SH-SY5Y (cell line): ENCODE measurements around the gene PDXP.

Experiments used
- GATA2 ChIP-seq: IDR thresholded peaks from 2 replicates; pipeline ENCODE4 v1.6.1; 2011; ENCODE audit warnings: mild to moderate bottlenecking, low read depth, low read length
- GATA3 ChIP-seq: IDR thresholded peaks from 2 replicates; pipeline ENCODE4 v1.6.1; 2011; ENCODE audit warnings: low read depth, mild to moderate bottlenecking, low read length, moderate library complexity

DNA sequence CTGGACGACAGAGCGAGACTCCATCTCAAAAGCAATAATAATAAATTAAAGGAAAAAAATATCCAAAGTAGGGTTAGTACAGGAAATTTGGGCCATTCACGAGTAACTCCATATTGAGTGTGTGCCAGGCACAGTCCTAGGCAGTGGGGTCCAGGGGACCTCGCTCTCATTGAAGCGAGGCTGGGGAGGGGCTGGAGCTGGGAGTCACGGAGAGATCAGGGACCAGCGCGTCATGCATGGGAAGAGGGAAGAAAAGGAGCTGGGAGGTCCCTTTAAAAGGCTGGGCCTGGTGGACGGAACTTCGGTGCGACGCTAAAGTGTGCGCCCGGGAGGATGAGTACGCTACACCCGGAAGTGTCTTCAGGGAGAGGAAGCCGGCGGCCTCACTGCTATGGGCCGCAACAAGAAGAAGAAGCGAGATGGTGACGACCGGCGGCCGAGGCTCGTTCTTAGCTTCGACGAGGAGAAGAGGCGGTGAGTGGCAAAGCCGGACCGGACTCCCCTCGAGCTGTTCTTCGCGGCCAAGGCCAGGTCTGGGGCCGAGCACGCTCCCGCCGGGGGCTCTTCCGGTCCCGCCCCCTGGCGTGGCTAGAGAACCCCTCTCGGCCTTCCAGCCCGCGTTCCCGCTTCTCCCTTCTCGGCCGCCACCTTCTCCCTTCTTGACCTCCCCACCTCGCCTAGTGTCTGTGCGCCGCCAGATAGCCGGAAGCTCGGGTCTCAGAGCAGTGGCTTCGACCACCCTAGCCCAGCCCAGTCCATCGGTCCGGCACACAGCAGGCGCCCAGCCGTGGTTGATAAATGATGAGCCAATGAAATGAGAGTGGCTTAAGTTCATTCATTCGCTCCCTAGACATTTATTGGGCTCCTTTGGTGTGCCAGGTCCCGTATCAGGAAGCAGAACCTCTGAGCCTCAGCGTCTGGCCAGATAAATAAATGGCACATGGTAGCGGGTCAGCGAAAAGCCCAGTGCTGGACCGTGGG is 27.8 kb downstream of the PDXP start, which contains the start of gene NOL12:
- TF ChIP-seq GATA2, result no peak
- no peak for TF ChIP-seq GATA3
